Liver (tissue), 9 donors: ENCODE data around the gene RBM20. TPM values are rescaled to one million over a fixed set of nuclear protein-coding genes. Genes with fewer than 3 reads are reported as not detected.

Experiments used
- DNase-seq: peaks from one replicate; pipeline ENCODE4 v3.0.0-alpha.2; 2017; ENCODE audit warnings: low spot score
- H3K27ac ChIP-seq, 2 donors: one replicate each; pipeline ENCODE4 v1.7.0; 2013; ENCODE audit warnings: inconsistent platforms in 2 of 2, low read length in 2 of 2, control low read depth in 1 of 2, low read depth in 1 of 2, mild to moderate bottlenecking in 1 of 2
- H3K27me3 ChIP-seq, 4 donors: one replicate each; pipeline versions ENCODE4 v1.6.1 to v1.7.0; 2013; ENCODE audit warnings: low read length in 3 of 4, inconsistent platforms in 1 of 4, mild to moderate bottlenecking in 1 of 4, moderate library complexity in 1 of 4; ENCODE audit not compliant: control insufficient read depth in 4 of 4, insufficient read depth in 4 of 4
- H3K36me3 ChIP-seq, 4 donors: one replicate each; pipeline versions ENCODE4 v1.6.1 to v1.7.0; 2013; ENCODE audit warnings: low read length in 3 of 4, mild to moderate bottlenecking in 3 of 4, low read depth in 1 of 4, moderate library complexity in 1 of 4; ENCODE audit not compliant: control insufficient read depth in 4 of 4, insufficient read depth in 3 of 4
- H3K4me1 ChIP-seq, 4 donors: one replicate each; pipeline versions ENCODE4 v1.6.1 to v1.7.0; 2013; ENCODE audit warnings: low read length in 3 of 4, mild to moderate bottlenecking in 3 of 4, moderate library complexity in 1 of 4; ENCODE audit not compliant: control insufficient read depth in 4 of 4, insufficient read depth in 4 of 4
- H3K4me3 ChIP-seq, 3 donors: one replicate each; pipeline versions ENCODE4 v1.6.1 to v1.7.0; 2013; ENCODE audit warnings: low read length in 3 of 3, control low read depth in 1 of 3, low read depth in 1 of 3, mild to moderate bottlenecking in 1 of 3
- H3K9ac ChIP-seq, 2 donors: one replicate each; pipeline ENCODE4 v1.7.0; 2013; ENCODE audit warnings: low read length in 2 of 2, mild to moderate bottlenecking in 2 of 2, moderate library complexity in 2 of 2, control low read depth in 1 of 2, low read depth in 1 of 2
- H3K9me3 ChIP-seq, 4 donors: one replicate each; pipeline versions ENCODE4 v1.6.1 to v1.7.0; 2013; ENCODE audit warnings: low read length in 3 of 4; ENCODE audit not compliant: control insufficient read depth in 4 of 4
- ATF3 ChIP-seq: IDR thresholded peaks from 2 replicates; pipeline ENCODE4 v1.6.1; 2016; ENCODE audit warnings: antibody characterized with exemption
- GABPA ChIP-seq, 2 donors: IDR thresholded peaks in 1 of 2; conservative IDR thresholded peaks in 1 of 2; 2 replicates each; pipeline ENCODE4 v1.6.1; 2016; ENCODE audit warnings: antibody characterized with exemption in 2 of 2, mild to moderate bottlenecking in 1 of 2, moderate library complexity in 1 of 2
- HNF4A ChIP-seq, 2 donors: conservative IDR thresholded peaks; 2 replicates each; pipeline ENCODE4 v1.6.1; 2016; ENCODE audit warnings: antibody characterized with exemption in 2 of 2, mild to moderate bottlenecking in 2 of 2
- HNF4G ChIP-seq: IDR thresholded peaks from 2 replicates; pipeline ENCODE4 v1.6.1; 2016; ENCODE audit warnings: antibody characterized with exemption
- NR2F2 ChIP-seq: IDR thresholded peaks from 2 replicates; pipeline ENCODE4 v1.6.1; 2016; ENCODE audit warnings: antibody characterized with exemption
- RAD21 ChIP-seq, 2 donors: IDR thresholded peaks; 2 replicates each; pipeline ENCODE4 v1.6.1; 2016; ENCODE audit warnings: antibody characterized with exemption in 2 of 2, mild to moderate bottlenecking in 2 of 2
- RXRA ChIP-seq, 2 donors: IDR thresholded peaks; 2 replicates each; pipeline ENCODE4 v1.6.1; 2017 to 2018; ENCODE audit warnings: antibody characterized with exemption in 2 of 2, mild to moderate bottlenecking in 1 of 2
- SP1 ChIP-seq: IDR thresholded peaks from 2 replicates; pipeline ENCODE4 v1.6.1; 2018; ENCODE audit warnings: antibody characterized with exemption, mild to moderate bottlenecking
- TAF1 ChIP-seq: conservative IDR thresholded peaks from 2 replicates; pipeline ENCODE4 v1.6.1; 2016; ENCODE audit warnings: antibody characterized with exemption, mild to moderate bottlenecking
- YY1 ChIP-seq: IDR thresholded peaks from 2 replicates; pipeline ENCODE4 v1.6.1; 2016; ENCODE audit warnings: antibody characterized with exemption, mild to moderate bottlenecking
- ZBTB33 ChIP-seq: IDR thresholded peaks from 2 replicates; pipeline ENCODE4 v1.6.1; 2016; ENCODE audit warnings: antibody characterized with exemption
- WGBS: extraction: QIAGEN DNeasy Blood & Tissue Kit; methylation state at CpG from one replicate; pipeline ENCODE4 v1.1.7; 2013; 5-methylcytosine and 5-hydroxymethylcytosine counted together
- polyA plus RNA-seq, 2 donors: library from polyadenylated mRNA; stranded (reverse) in 1 of 2; unstranded in 1 of 2; fragments of 200-250 nt in 1 of 2; fragments of >200 nt in 1 of 2; fragmentation: Nextera tagmentation in 1 of 2; extraction: Ambion mirVana in 1 of 2; gene quantifications; one replicate each; pipeline versions ENCODE4 v1.2.1 to v1.2.3, GENCODE V29; 2013 to 2015
- total RNA-seq, 2 donors: library from RNA; depleted of rRNA; stranded (reverse); fragments of >200 nt; gene quantifications; one replicate each; pipeline ENCODE4 v1.2.3, GENCODE V29; 2014
- TF ChIP-seq, protein P1 (sequence below): IDR thresholded peaks from 2 replicates; pipeline ENCODE4 v1.6.1; 2016; ENCODE audit warnings: antibody characterized with exemption
- TF ChIP-seq, protein P2 (sequence below): fragments of 150-350 bp; IDR thresholded peaks from 2 replicates; pipeline ENCODE4 v1.5.1; 2017; ENCODE audit warnings: improper control_type of control experiment, low read depth, low read length; ENCODE audit not compliant: missing input control
- donor health status: healthy.
- donor health status: healthy.
- donor health status: healthy.
- donor health status: healthy.
- donor health status: healthy.

The RBM20 gene
- total and polyA plus RNA-seq, 4 donors: 0.03 to 0.08 (median 0.05) TPM; not detected in 1

DNA sequence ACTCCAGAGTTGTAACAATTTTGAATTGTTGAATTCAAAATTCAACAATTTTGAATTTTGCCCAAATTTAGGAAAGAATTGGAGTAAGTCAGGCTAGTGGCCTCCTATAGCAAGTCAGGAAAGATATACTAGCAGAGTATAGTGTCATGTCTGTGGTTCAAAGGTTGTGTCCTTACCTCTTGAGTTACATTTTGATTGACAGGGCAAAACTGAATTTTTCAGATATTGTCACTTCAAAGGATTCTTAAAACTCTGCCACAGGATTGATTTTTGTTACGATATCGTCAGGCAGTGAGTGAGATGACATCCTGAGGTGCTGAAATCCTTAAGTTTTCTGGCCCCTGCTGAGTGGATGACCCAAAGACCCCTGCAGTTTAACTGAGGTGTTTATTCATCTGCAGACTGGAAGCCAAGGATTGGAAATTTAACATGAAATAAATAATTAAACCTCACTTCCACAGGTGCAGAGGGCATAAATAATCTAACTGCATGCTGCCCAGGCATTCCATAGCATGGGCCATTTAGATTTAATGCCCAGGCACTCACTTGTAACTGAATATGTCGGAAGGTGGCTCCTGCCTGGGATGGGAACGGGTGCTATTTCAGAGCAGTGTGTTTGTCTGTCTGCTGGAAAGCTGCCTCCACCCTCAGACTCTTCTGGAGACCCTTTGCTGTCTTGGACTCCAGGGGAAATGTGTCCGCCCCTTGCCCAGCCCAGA lies 50.8 kb downstream of the RBM20 start:
- Histone ChIP-seq H3K4me1 (no peaks in the 10 kb centered on the region), H3K4me3 (no peak overlapping the region), H3K36me3 (no peaks in the 10 kb centered on the region), H3K27me3 (no peaks in the 10 kb centered on the region), H3K9me3 (no peaks in the 10 kb centered on the region), H3K27ac (no peak overlapping the region), H3K9ac (no peak overlapping the region)
- DNase-seq: no peak
- TF ChIP-seq RXRA (IDR thresholded peaks at IDR 0.05) (no peak), HNF4A (conservative IDR thresholded peaks at IDR 0.05) (no peak), YY1 (no peak), RAD21 (IDR thresholded peaks at IDR 0.05) (no peak), ZBTB33 (no peak), ATF3 (no peak), NR2F2 (no peak), TAF1 (no peak), GABPA (IDR thresholded peaks at IDR 0.05 in 1 of 2, conservative IDR thresholded peaks at IDR 0.05 in 1 of 2) (no peak)
- TF ChIP-seq, protein P1, sequence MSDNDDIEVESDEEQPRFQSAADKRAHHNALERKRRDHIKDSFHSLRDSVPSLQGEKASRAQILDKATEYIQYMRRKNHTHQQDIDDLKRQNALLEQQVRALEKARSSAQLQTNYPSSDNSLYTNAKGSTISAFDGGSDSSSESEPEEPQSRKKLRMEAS: no peak
- 92% methylated on average over 5 of the region's 5 CpGs for WGBS

- WGBS: 91% methylated on average over 2 of the region's 2 CpGs
- TF ChIP-seq NR2F2 (no peak), HNF4G (no peak), ATF3 (no peak), YY1 (no peak), HNF4A (conservative IDR thresholded peaks at IDR 0.05) (no peak), ZBTB33 (no peak), TAF1 (no peak), RAD21 (IDR thresholded peaks at IDR 0.05) (no peak), RXRA (IDR thresholded peaks at IDR 0.05) (no peak), SP1 (no peak)
- TF ChIP-seq, protein P2, sequence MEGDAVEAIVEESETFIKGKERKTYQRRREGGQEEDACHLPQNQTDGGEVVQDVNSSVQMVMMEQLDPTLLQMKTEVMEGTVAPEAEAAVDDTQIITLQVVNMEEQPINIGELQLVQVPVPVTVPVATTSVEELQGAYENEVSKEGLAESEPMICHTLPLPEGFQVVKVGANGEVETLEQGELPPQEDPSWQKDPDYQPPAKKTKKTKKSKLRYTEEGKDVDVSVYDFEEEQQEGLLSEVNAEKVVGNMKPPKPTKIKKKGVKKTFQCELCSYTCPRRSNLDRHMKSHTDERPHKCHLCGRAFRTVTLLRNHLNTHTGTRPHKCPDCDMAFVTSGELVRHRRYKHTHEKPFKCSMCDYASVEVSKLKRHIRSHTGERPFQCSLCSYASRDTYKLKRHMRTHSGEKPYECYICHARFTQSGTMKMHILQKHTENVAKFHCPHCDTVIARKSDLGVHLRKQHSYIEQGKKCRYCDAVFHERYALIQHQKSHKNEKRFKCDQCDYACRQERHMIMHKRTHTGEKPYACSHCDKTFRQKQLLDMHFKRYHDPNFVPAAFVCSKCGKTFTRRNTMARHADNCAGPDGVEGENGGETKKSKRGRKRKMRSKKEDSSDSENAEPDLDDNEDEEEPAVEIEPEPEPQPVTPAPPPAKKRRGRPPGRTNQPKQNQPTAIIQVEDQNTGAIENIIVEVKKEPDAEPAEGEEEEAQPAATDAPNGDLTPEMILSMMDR: no peak
- no peaks in the 10 kb centered on the region for H3K9me3 ChIP-seq
These were observed 51.4 kb downstream of the RBM20 start for GRCh38 chr10:110695539-110695886.

More at GRCh38 chr10:110695539-110695886, 51.4 kb downstream of the RBM20 start:
- Histone ChIP-seq H3K27me3 (no peaks in the 10 kb centered on the region), H3K4me1 (no peaks in the 10 kb centered on the region), H3K9ac (no peak overlapping the region), H3K36me3 (no peaks in the 10 kb centered on the region), H3K4me3 (no peak overlapping the region), H3K27ac (no peak overlapping the region)
- DNase-seq: no peak
